LNCaP clone FGC (cell line): ENCODE results near the gene IBTK.
"Not testable (repeated sequence)": the region's sequence is repeated elsewhere in the genome, so short reads cannot be mapped to it uniquely, and the experiment has no call there.

Source experiments
- DNase-seq: peaks from one replicate; pipeline ENCODE4 v3.0.0-alpha.2; 2011; ENCODE audit warnings: low read depth
- H3K4me3 ChIP-seq: 2 replicates; pipeline ENCODE4 v1.5.1; 2011; ENCODE audit warnings: mild to moderate bottlenecking, low read depth, low read length, control low read depth
- CTCF ChIP-seq: IDR thresholded peaks from 2 replicates; pipeline ENCODE4 v1.5.1; 2012; ENCODE audit warnings: mild to moderate bottlenecking; ENCODE audit not compliant: control insufficient read depth, insufficient read depth; ENCODE audit errors: extremely low read depth

The IBTK gene

GRCh38 chr6:82259389-82259788, 11.8 kb upstream of the IBTK start:
- no peak for TF ChIP-seq CTCF

GRCh38 chr6:82257088-82257774, 9.7 kb upstream of the IBTK start:
- DNase-seq, result no peak
- peak; percentile 40 for TF ChIP-seq CTCF
- no peak overlapping the region for H3K4me3 ChIP-seq

More at GRCh38 chr6:82259389-82259788, 11.8 kb upstream of the IBTK start:
- no peak for DNase-seq
- no peak overlapping the region for H3K4me3 ChIP-seq

- not testable (repeated sequence) for H3K4me3 ChIP-seq, DNase-seq
These were observed 7.2 kb upstream of the IBTK start for GRCh38 chr6:82254722-82255121.

GRCh38 chr6:82251942-82252341, 4.4 kb upstream of the IBTK start:
- peak; percentile 43 for TF ChIP-seq CTCF
- no peak overlapping the region for H3K4me3 ChIP-seq
- no peak for DNase-seq

- DNase-seq, result no peak
- TF ChIP-seq CTCF, result no peak
These were observed 2.1 kb upstream of the IBTK start for GRCh38 chr6:82249381-82250253.

GRCh38 chr6:82248273-82248735, 760 bp upstream of the IBTK start:
- peak overlapping the region; percentile 79 for H3K4me3 ChIP-seq
- no peak for TF ChIP-seq CTCF
- no peak for DNase-seq

More at GRCh38 chr6:82249381-82250253, 2.1 kb upstream of the IBTK start:
- H3K4me3 ChIP-seq, result no peak overlapping the region

- peak overlapping the region; percentile 79 for H3K4me3 ChIP-seq
- no peak for TF ChIP-seq CTCF
- DNase-seq, result no peak
These were observed 591 bp downstream of the IBTK start for GRCh38 chr6:82246802-82247504.
